GM23338 (cell line): ENCODE measurements around the gene ACOXL.

Source experiments
- CTCF ChIP-seq, 2 experiments: fragments of 200-600 bp in 1 of 2; sonication (generic) in 1 of 2; conservative IDR thresholded peaks; 2 replicates each; pipeline versions ENCODE4 v1.5.1 to v1.6.1; 2016 to 2017; ENCODE audit warnings: antibody characterized with exemption in 2 of 2, low read depth in 2 of 2, mild to moderate bottlenecking in 2 of 2, moderate library complexity in 1 of 2
- EZH2phosphoT487 ChIP-seq: fragments of 200-600 bp; sonication (generic); IDR thresholded peaks from one replicate; pipeline ENCODE4 v1.8.1; 2018; ENCODE audit warnings: antibody characterized with exemption; ENCODE audit not compliant: unreplicated experiment

- TF ChIP-seq EZH2phosphoT487 (no peak), CTCF (conservative IDR thresholded peaks at IDR 0.05; ENCODE audit: low read depth in 2 of 2) (no peak)
Measured at GRCh38 chr2:111042261-111042660, 309.9 kb downstream of the ACOXL start.
